Measurements from ENCODE around the gene PRDX5.

Gene PRDX5

DNA sequence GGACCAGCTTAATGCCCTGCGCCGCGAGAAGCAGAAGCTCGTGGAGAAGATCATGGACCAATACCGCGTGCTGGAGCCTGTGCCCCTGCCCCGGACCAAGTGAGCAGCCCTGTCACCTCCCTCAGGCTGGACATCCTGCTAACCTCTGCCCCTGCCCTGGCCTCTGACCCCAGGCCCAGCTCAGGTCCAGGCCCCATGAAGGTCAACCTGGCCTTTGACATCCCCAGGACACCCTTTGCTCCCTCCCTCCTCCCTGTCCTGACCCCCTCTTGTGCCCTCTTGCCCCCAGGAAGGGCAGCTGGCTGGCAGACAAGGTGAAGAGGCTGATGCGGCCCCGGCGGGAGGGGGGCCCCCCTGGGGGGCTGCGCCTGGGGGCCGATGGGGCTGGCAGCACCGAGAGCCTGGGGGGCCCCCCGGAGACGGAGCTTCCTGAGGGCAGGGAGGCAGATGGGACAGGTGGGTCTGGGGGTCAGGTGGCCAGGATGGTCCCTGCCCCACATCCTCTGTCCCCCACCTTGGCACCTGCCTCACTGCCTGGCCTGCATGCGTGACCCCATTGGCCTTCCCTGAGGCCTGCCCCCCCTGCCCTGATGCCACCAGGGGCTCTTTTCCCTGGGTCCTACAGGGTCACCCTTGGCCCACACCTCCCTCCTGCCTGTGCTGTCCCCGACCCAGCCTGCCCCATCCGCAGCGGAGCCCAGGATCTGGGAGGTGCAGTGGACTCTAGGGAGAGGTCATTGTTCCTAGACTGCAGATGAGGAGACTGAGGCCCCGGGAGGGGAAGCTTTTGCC is 36.0 kb downstream of the PRDX5 start:
- Histone ChIP-seq H3K9me3 (ENCODE audit: low read depth, low read length) (no peaks in the 10 kb centered on the region), H3K9ac (ENCODE audit: insufficient read length) (no peak overlapping the region), H3K4me3 (no peak overlapping the region), H3K27ac (no peak overlapping the region), H3K36me3 (ENCODE audit: insufficient read depth, low read length) (no peaks in the 10 kb centered on the region)
- DNase-seq (ENCODE audit: low read depth, low spot score), result no peak
- no peak for TF ChIP-seq POLR2AphosphoS5 (IDR thresholded peaks at IDR 0.05; ENCODE audit: borderline replicate concordance, low read depth, low read length)
- no peak for TF ChIP-seq FOXP2 (optimal IDR thresholded peaks at IDR 0.05; ENCODE audit: control extremely low read depth, extremely low read length, insufficient read depth)
- no peak for TF ChIP-seq EZH2 (IDR thresholded peaks at IDR 0.05)

DNA sequence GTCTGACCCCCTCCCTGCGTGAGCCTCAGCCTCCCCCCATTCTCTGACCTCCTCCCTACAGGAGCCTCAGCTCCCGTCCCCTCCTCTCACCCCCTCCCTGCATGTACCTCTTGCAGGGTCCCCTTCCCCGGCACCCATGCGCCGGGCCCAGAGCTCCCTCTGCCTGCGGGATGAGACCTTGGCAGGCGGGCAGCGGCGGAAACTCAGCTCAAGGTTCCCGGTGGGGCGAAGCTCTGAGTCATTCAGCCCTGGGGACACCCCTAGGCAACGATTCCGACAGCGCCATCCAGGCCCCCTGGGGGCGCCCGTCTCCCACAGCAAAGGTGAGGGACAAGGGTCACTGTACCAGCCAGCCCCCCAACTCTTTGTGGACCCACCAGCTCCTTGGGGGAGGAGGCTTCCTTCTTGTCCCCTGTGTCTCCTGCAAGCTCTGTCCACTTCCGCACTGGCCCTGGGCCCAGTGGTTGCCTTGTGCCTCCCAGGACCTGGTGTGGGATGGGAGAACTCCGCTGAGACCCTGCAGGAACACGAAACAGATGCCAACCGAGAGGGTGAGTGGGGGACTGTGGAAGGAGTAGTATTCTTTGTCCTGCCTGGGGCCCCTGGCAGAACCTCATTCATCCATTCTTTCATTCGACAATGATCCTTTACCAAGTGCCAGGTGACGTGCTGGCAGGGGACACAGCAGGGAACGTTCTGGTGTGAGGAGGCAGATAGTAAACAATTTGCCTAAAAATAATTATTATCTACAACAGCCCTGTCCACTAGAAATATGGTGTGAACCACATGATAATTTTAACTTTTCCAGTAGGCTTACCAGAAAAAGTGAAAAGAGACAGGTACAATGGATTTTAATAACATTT is 37.4 kb downstream of the PRDX5 start:
- Histone ChIP-seq H3K36me3 (ENCODE audit: insufficient read depth, low read length) (no peaks in the 10 kb centered on the region), H3K9me3 (ENCODE audit: low read depth, low read length) (no peaks in the 10 kb centered on the region), H3K9ac (ENCODE audit: insufficient read length) (peak overlapping the region; percentile 63), H3K27ac (peak overlapping the region; percentile 54; the same call in 1 of the 2 replicates), H3K4me3 (peak overlapping the region; percentile 50; the same call in 1 of the 2 replicates)
- DNase-seq (ENCODE audit: low read depth, low spot score), result no peak
- TF ChIP-seq POLR2AphosphoS5 (IDR thresholded peaks at IDR 0.05; ENCODE audit: borderline replicate concordance, low read depth, low read length), result no peak
- TF ChIP-seq FOXP2 (optimal IDR thresholded peaks at IDR 0.05; ENCODE audit: control extremely low read depth, extremely low read length, insufficient read depth), result no peak
- TF ChIP-seq EZH2 (IDR thresholded peaks at IDR 0.05), result no peak

DNA sequence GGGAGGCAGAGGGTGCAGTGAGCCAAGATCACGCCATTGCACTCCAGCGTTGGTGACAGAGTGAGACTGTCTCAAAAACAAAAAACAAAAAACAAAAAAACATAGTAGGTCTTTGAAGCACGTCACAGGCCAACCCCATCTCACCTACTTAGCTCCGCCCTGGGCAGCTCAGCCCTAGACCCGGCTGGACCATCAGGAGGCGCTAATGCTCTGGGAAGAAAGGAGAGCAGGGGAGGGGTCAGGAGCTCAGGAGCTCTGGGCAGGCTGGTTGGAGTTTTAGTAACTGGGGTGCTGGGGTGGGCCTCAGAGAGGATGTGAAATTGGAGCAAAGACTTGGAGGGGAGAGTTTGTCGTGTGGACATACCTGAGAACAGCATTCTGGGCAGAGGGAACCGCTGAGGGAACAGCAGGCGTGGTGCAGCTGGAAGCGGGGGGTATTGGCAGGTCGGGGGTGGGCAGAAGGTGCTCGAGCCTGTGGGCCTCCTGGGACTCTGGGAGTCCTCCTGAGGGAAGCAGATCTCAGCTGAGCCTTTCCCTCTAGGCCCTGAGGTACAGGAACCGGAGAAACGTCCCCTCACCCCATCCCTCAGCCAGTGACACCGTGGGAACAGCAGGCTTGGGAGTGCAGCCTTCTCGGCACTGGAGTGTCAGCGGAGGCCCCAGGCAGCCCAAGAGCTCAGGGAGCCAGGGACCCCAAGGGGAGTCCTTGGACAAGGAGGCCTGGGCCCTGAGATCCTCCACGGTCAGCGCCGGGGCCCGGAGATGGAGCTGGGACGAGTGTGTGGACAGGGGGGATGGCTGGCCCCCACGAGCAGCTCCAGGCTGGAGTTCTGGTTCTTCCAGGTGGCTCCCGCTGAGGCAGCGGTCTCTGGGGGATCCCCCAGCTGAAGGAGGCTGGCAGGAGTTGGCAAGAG is 38.8 kb downstream of the PRDX5 start:
- Histone ChIP-seq H3K9me3 (ENCODE audit: low read depth, low read length) (no peaks in the 10 kb centered on the region), H3K36me3 (ENCODE audit: insufficient read depth, low read length) (no peaks in the 10 kb centered on the region; the same call in 1 of the 2 replicates), H3K9ac (ENCODE audit: insufficient read length) (no peak overlapping the region), H3K4me3 (no peak overlapping the region), H3K27ac (no peak overlapping the region)
- TF ChIP-seq POLR2AphosphoS5 (IDR thresholded peaks at IDR 0.05; ENCODE audit: borderline replicate concordance, low read depth, low read length) (no peak), EZH2 (IDR thresholded peaks at IDR 0.05) (no peak), FOXP2 (optimal IDR thresholded peaks at IDR 0.05; ENCODE audit: control extremely low read depth, extremely low read length, insufficient read depth) (no peak)
- DNase-seq (ENCODE audit: low read depth, low spot score), result no peak

DNA sequence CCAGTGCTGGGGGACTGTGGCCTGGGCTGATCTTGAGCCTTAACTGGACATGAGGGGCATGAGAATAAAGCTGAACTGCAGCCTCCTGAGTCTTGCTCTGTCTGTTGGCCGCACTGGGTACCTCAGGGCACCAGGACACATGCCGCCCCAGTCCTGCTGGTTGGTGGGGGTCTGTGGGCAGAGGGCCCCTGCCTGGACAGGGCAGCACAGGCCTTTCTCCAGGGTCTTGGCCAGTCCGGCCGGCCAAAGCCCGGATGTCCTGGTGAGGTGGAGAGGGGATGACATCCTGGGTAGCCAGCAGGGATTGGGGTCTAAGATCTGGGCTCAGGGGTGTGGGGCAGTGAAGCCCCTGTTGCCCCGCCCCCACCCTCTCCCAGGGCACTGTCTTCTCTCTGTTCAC is 39.5 kb downstream of the PRDX5 start:
- DNase-seq (ENCODE audit: low read depth, low spot score), result no peak
- Histone ChIP-seq H3K36me3 (ENCODE audit: insufficient read depth, low read length) (no peaks in the 10 kb centered on the region; the same call in 1 of the 2 replicates), H3K9me3 (ENCODE audit: low read depth, low read length) (no peaks in the 10 kb centered on the region), H3K9ac (ENCODE audit: insufficient read length) (no peak overlapping the region), H3K27ac (no peak overlapping the region), H3K4me3 (no peak overlapping the region)
- TF ChIP-seq POLR2AphosphoS5 (IDR thresholded peaks at IDR 0.05; ENCODE audit: borderline replicate concordance, low read depth, low read length) (no peak), FOXP2 (optimal IDR thresholded peaks at IDR 0.05; ENCODE audit: control extremely low read depth, extremely low read length, insufficient read depth) (no peak), EZH2 (IDR thresholded peaks at IDR 0.05) (no peak)

DNA sequence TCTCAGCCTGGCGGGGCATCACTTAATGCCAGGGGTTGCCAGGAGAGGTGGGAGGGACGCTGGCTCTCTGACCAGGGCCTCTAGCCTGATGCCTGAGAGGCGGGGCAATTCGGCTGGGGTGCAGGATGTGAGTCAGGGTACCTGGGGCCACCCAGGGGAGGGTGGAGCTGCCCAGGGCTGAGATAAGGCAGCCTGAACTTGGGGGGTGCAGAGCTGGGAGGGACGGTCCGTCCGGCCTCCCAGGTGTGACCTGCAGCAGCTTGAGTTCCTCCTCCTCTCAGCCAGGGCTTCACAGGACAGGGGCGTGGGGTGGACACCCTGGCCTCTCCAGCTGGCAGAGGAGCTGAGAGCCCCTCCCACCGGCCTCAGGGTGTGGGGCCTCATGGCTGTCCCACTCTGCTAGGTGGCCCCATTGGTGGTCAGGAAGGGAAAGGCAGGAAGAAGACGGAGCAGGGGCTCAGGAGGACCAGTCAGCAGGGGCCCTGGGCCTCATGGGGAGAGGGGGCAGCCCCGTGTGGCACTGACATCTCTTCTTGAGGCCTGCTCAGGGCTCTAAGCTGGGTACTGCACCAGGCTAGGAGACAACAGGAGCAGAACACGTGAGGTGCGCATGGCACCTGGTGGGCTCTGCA is 40.1 kb downstream of the PRDX5 start:
- H3K9me3 ChIP-seq (ENCODE audit: low read depth, low read length), result no peaks in the 10 kb centered on the region
- no peak for DNase-seq (ENCODE audit: low read depth, low spot score)
- peak overlapping the region; percentile 84 for H3K4me3 ChIP-seq
- no peak overlapping the region for H3K27ac ChIP-seq
- no peaks in the 10 kb centered on the region; the same call in 1 of the 2 replicates for H3K36me3 ChIP-seq (ENCODE audit: insufficient read depth, low read length)
- no peak overlapping the region for H3K9ac ChIP-seq (ENCODE audit: insufficient read length)
- no peak for TF ChIP-seq EZH2 (IDR thresholded peaks at IDR 0.05)
- no peak for TF ChIP-seq FOXP2 (optimal IDR thresholded peaks at IDR 0.05; ENCODE audit: control extremely low read depth, extremely low read length, insufficient read depth)
- TF ChIP-seq POLR2AphosphoS5 (IDR thresholded peaks at IDR 0.05; ENCODE audit: borderline replicate concordance, low read depth, low read length), result no peak

DNA sequence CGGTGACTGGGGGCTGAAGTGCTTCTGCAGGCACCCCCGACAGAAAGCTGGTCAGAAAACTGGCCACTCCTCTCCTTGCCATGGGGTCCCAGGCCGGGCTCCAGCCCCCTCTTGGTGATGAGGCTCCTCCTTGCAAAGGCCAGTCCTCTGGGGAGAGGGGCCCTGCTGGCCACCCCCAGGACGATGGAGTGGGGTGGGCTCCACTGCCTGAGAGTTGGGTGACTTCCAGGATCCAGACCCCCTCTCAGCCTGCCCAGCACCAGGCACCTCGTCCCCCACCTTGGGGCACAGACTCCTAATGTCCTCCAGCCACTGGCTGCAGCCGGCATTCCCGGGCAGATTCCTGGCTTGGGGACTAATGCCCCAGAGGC is 40.6 kb downstream of the PRDX5 start:
- H3K9ac ChIP-seq (ENCODE audit: insufficient read length), result no peak overlapping the region
- DNase-seq (ENCODE audit: low read depth, low spot score), result no peak
- TF ChIP-seq POLR2AphosphoS5 (IDR thresholded peaks at IDR 0.05; ENCODE audit: borderline replicate concordance, low read depth, low read length), result no peak
- no peak for TF ChIP-seq FOXP2 (optimal IDR thresholded peaks at IDR 0.05; ENCODE audit: control extremely low read depth, extremely low read length, insufficient read depth)
- TF ChIP-seq EZH2 (IDR thresholded peaks at IDR 0.05), result no peak
- H3K36me3 ChIP-seq (ENCODE audit: insufficient read depth, low read length), result no peaks in the 10 kb centered on the region; the same call in 1 of the 2 replicates
- no peak overlapping the region for H3K27ac ChIP-seq
- no peaks in the 10 kb centered on the region for H3K9me3 ChIP-seq (ENCODE audit: low read depth, low read length)
- H3K4me3 ChIP-seq, result peak overlapping the region; percentile 84

DNA sequence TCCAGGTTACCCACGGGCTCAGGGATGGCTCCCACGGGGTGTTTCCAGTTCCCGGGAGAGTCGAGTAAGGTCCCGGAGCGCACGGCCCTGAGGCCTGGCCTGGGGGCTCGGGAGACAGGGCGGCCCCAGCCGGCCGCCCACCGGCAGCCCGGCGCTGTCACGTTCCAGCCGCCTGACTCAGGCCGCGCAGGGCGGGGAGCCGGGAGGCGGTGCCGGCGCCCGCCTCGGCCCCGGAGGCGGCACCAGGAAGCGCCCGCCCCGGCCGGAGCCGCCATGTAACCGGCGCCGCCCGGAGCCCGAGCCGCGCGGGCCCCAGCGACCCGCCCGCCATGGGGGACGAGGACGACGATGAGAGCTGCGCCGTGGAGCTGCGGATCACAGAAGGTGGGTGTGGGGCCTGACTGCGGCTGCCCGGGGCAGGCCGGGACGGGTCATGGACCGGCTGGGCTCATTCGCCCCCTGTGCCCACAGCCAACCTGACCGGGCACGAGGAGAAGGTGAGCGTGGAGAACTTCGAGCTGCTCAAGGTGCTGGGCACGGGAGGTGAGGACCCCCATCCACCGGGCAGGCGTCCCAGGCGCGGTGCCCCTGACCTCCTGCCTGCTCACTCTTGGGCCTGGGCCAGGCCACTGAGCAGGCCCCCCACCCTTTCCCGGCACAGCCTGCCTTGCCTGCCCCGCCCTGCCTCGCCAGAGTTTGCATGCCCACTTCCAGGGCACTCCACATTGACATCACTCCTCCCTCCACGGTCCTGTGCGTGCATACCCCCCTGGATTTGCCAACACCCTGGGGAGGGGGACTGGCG is 41.2 kb downstream of the PRDX5 start, which contains the start of gene RPS6KA4:
RPS6KA4 (plus strand) TSS at position 256 of the 805 bp plus-strand sequence; CDS start at position 330, 74 bp downstream.
- Histone ChIP-seq H3K27ac (no peak within 1 kb of the TSS), H3K9ac (ENCODE audit: insufficient read length) (peak within 1 kb of the TSS; percentile 71), H3K36me3 (ENCODE audit: insufficient read depth, low read length) (no peaks in the 10 kb centered on the region; the same call in 1 of the 2 replicates), H3K9me3 (ENCODE audit: low read depth, low read length) (no peaks in the 10 kb centered on the region), H3K4me3 (peak within 1 kb of the TSS; percentile 84)
- TF ChIP-seq EZH2 (IDR thresholded peaks at IDR 0.05) (no peak), POLR2AphosphoS5 (IDR thresholded peaks at IDR 0.05; ENCODE audit: borderline replicate concordance, low read depth, low read length) (peak; percentile 37; the same call in 1 of the 2 replicates), FOXP2 (optimal IDR thresholded peaks at IDR 0.05; ENCODE audit: control extremely low read depth, extremely low read length, insufficient read depth) (no peak)
- DNase-seq (ENCODE audit: low read depth, low spot score), result no peak

All from SK-N-MC (cell line).